T-helper 9 cell (primary cell): Measurements from ENCODE around the gene THOC1.

Experiments used
- DNase-seq: peaks from one replicate; pipeline ENCODE4 v3.0.0-alpha.2; 2020

Gene THOC1

GRCh38 chr18:273525-273924 is 5.7 kb upstream of the THOC1 start:
- DNase-seq, result no peak

- DNase-seq, result no peak
These were observed 4.8 kb upstream of the THOC1 start for GRCh38 chr18:272650-273049.

DNA sequence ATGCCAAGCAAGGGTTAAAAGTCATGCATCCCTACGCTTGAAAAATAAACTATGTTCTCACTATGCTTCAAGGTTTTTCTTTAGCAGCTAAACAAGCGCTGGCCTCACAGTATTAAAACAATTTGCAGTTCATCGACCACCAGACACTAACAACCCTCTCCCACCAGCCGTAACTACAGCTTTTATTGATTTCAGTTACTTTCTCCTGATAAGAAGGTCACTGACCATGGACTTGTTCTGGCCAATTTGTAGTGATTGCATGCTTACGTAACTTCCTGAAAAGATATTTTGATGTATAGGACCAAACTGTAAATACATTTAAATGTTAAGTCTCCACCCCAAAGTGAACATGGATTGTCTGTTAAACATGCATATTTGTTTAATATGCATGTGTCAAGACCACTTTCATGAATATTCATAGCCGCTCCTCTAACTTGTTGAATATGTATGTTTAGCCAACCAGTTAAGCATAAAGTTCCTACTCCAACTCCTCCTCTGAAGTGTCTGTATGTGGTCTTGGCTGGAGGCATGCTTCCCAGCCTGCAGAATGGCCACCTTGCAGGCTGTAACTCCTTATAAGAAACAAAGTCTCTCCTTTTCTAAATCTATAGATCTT is 1.7 kb upstream of the THOC1 start:
- no peak for DNase-seq

DNA sequence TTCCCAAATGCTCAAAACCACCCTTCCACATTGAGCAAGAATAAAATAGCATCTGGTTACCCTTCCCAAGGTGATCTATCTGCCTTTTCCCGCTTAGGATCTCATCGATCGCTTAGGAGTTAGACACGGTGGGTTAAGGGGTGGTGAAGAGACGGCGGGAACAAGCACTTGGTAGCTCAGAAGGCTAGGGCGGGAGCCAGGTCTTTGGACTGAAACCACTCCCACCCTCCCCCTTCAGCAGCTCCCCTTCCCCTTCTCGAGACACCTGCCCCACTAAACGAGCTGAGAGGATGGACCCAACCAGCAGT is 513 bp downstream of the THOC1 start:
- no peak for DNase-seq

DNA sequence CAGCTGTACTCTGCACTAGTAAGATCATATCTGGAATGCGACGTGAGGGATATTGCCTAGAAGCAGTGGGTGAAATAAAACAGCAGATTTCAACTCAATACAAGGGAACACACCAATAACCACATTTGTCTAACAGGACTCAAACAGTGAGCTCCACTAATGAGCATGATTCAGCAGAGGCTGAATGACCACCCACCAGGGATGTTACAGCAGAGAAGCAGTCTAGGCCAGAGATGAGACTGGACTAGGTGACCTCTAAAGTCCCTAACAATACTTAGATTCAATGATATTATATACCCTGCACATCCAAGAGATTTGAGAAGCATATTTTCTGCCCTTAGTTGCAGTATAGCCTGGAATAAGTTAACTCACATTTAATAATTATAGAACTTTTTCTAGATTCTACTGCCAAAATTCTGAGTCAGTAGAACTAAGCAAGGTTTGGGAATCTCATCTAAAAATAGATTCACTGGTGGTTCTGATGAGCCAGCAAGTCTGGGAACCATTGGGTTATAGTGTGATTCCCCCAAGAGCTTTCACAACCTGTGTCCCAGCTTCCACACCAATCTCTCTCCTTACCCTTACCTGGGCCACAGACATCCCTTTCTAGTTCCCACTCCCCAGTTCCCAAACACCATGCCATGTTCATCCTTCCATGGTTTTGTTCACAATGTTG is 6.3 kb downstream of the THOC1 start:
- DNase-seq, result no peak

- DNase-seq, result no peak
These were observed 7.3 kb downstream of the THOC1 start for GRCh38 chr18:260547-260946.

- no peak for DNase-seq
These were observed 12.7 kb downstream of the THOC1 start for GRCh38 chr18:255171-255570.

DNA sequence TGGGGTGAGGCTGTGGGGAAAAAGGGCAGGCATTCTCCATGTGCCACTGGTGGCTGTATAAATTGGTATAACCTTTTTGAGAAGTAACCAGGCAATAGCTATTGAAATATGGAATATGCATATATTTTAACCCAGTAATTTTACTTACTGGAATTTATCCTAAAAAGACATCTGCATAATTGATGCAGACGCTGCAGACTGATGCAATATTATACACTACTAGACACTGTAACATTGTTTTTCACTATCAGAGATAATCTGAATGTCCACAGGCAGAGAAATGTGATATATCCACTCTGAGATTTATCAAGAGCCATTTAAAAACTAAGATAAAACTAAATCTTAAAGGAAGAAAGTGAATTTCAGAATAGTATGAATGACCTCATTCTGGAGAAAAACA is 14.7 kb downstream of the THOC1 start:
- DNase-seq, result no peak

- DNase-seq, result no peak
These were observed 16.3 kb downstream of the THOC1 start for GRCh38 chr18:251572-251971.

GRCh38 chr18:250685-251084 is 17.2 kb downstream of the THOC1 start:
- no peak for DNase-seq

GRCh38 chr18:248053-248452 is 19.8 kb downstream of the THOC1 start:
- no peak for DNase-seq

DNA sequence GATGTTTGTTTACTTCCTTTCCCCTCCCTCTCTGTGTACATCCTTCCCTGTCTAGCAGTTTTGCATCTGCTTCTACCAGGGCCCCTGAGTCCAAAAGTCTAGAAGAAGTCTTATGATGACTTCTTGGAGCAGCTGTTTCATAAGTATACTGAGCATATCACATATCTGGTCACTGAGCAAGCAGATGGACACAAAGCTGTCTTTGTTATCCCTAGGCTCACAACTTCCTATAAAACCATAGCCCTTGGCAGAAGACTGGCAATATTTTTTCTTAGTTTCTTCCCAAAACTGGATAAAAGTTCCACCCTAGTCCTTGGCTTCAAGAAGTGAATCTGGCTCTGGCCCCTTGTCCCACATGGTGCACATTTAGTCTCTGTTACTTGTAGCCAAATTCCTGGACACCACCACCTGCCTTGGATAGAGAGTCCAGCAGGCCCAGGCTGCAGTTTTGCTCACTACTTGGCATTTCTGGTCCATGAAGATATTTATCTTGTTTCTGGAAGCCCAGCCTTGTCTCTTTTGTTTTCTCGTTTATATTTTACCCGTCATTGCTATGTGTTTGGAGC is 22.5 kb downstream of the THOC1 start:
- no peak for DNase-seq

DNA sequence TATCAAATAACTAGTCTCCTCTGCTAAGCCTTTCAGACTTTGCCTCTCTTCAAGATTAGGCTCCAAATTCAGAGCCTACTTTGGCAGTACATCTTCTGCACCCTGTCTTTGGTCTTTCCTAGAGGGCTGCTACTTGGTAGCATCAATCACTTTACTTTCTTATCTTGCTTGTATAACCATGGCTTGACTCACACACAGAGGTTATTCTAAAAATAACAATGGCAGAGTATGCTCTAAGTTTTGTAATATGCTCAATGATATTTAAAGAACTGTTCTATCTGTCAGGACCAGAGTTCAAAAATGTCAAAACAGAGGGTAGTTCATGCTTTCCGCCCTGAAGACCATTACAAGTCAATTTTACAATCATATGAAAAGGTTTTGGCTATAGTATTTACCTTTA is 27.7 kb downstream of the THOC1 start:
- DNase-seq, result no peak

DNA sequence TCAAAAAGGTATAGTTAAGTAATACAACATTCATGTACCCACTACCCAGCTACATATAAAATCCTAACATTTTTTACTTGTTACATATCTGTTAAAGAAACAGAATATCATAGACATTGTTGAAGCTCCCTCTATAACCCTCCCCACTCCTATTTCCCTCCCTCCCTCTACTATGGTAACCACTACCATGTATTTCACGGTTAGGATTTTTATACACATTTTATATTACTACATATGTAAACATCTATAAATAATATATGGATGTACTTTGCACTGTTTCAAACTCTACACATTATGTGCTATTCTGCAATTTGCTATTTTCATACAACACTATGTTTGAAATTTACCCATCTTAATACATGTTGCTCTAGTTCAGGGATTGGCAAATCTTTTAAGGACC is 36.3 kb downstream of the THOC1 start:
- DNase-seq, result no peak

- DNase-seq, result no peak
These were observed 39.3 kb downstream of the THOC1 start for GRCh38 chr18:228586-228985.

DNA sequence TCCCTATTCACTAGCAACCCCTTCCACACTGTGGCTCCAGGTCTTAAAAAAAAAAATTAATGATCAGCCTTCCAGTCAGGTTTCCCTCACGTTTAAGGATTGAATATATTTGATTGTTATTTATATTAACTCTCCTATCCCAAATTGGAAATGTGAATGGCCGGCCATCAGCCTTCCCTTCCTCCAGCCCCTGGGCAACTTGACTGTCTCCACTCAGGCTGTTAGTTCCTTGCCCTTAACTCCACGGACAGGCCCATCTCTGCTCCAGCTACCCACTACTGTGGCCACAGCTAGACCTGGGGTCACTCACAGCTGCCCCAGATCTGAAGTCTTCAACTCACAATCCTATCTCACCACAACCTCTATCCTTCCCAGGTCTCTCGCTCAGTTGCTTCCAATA is 39.9 kb downstream of the THOC1 start:
- DNase-seq, result no peak

DNA sequence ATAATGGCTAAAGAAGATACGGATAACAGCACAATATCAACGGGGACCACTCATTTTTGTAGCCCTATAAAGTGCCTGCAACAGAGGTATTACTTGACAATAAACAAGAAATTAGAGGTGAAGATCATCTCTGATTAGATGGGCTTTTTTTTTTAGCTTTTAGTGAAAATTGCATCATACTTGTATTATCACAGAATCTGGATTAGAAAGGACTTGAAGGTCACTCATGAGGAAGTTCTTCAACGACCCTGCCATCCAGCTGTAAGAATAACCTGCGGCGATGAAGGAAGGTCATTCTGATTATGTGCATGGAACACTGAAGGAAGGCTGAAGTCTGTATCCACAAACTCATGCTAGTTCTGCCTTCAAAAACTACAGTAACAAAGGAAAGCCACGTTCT is 40.5 kb downstream of the THOC1 start:
- DNase-seq, result no peak

GRCh38 chr18:225745-226144 is 42.1 kb downstream of the THOC1 start:
- DNase-seq, result no peak

GRCh38 chr18:220708-221107 is 47.1 kb downstream of the THOC1 start:
- no peak for DNase-seq

DNA sequence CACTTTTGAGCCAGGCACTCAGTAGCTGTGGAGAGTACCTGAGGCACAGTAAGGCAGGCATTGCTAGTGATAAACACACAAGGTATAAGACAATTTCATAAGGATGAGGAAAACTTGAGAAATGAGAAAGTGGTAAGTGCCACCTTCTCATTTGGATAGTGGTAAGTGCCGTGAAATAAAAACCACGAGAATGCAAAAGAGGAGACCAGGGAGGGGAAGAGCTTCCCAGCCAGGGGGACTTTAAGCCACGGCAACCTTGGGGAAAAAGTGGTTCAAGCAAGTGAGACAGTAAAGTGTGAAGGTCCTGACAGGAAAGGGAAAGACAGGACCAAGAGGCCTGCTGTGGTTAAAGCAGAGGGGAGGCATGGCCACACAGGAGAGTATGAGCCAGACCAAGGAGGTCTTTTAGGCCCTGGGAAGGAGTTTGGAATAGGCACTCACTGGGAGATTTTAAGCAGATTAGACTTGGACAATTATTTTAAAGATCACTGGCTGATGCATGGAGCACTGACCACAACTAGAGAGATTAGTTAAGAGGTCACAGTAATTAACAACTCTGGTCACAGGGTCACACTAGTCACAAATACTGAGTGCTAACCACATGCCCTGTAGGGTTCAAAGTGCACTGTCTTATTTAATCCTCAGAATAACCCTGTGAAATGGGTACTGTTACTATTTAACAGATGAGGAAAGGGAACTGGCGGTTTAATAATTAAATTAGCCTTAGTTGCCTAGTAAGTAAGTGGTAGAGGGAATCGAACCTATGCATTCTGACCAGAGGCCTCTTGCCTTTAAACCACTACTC is 50.1 kb downstream of the THOC1 start:
- no peak for DNase-seq

- no peak for DNase-seq
These were observed 52.3 kb downstream of the THOC1 start for GRCh38 chr18:215448-216010.

DNA sequence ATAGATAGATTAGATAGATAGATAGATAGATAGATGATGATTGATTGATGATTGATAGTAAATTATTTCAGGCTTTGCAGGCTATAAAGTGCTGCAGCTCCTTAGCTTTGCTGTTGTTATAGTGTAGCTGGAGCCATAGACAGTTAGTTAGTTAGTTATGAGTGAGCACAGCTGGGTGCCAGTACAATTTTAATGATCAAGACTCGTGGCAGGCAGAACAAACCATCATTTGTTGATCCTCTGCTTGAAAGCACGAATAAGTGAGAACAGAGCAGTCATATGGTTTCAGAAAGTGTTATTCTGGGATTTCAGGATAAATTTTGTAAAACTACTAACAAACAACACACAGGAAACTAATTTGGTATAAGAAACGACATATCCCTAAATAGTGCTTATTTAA is 53.9 kb downstream of the THOC1 start:
- no peak for DNase-seq

GRCh38 chr18:213505-213904 is 54.3 kb downstream of the THOC1 start:
- no peak for DNase-seq

DNA sequence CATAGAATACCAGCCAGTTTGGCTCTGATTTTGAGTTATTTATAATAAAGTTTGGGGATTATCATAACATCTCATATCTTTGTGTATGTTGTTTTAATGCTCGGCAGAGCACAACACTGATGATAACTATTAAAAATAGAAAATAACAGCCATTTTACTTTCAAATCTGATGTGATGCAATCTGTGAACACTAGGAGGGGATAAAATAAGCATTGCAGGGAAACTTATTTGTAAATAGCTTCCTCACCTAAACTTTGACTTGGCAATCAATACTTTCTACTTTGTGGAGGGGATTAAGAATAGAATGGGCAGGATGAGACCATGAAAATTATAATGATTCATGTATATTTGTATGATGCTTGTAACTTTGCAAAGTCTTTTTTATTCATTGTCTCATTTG is 55.1 kb downstream of the THOC1 start:
- no peak for DNase-seq
